Measurements from ENCODE around the gene C2orf42.
"Not testable (repeated sequence)": the region's sequence is repeated elsewhere in the genome, so short reads cannot be mapped to it uniquely, and the experiment has no call there.

The C2orf42 gene

GRCh38 chr2:70131344-70132143 is 59.3 kb downstream of the C2orf42 start:
- not testable (repeated sequence) for DNase-seq

- DNase-seq: no peak
Measured at GRCh38 chr2:70128005-70128404, 62.8 kb downstream of the C2orf42 start.

GRCh38 chr2:70126413-70126812 is 64.4 kb downstream of the C2orf42 start:
- no peak for DNase-seq

- no peak for DNase-seq
Measured at GRCh38 chr2:70125498-70125898, 65.3 kb downstream of the C2orf42 start.

- peak; percentile 20 for DNase-seq
Measured at GRCh38 chr2:70124983-70125480, 65.8 kb downstream of the C2orf42 start.

- no peak for DNase-seq
Measured at GRCh38 chr2:70123829-70124116, 67.0 kb downstream of the C2orf42 start.

GRCh38 chr2:70123051-70123828 is 67.6 kb downstream of the C2orf42 start:
- peak; percentile 51 for DNase-seq

- no peak for DNase-seq
Measured at GRCh38 chr2:70122470-70122869, 68.3 kb downstream of the C2orf42 start.

GRCh38 chr2:70121627-70122372 is 69.0 kb downstream of the C2orf42 start:
- no peak for DNase-seq

GRCh38 chr2:70118798-70119454 is 71.9 kb downstream of the C2orf42 start:
- peak; percentile 32 for DNase-seq

GRCh38 chr2:70116936-70117552 is 73.8 kb downstream of the C2orf42 start:
- DNase-seq: no peak

- no peak for DNase-seq
Measured at GRCh38 chr2:70115646-70116442, 75.0 kb downstream of the C2orf42 start.

- DNase-seq: no peak
Measured at GRCh38 chr2:70113359-70114070, 77.3 kb downstream of the C2orf42 start.

GRCh38 chr2:70111752-70112591 is 78.8 kb downstream of the C2orf42 start:
- DNase-seq: peak; percentile 39

- DNase-seq: peak; percentile 21
Measured at GRCh38 chr2:70110397-70110796, 80.4 kb downstream of the C2orf42 start.

GRCh38 chr2:70106138-70106537 is 84.7 kb downstream of the C2orf42 start:
- not testable (repeated sequence) for DNase-seq

GRCh38 chr2:70104231-70105111 is 86.3 kb downstream of the C2orf42 start:
- DNase-seq: peak; percentile 60

GRCh38 chr2:70103531-70104061 is 87.2 kb downstream of the C2orf42 start:
- no peak for DNase-seq

All from NCI-H510A (cell line).